HG02678 (cell line): ENCODE data around the gene SS18.

Source experiments
- ATAC-seq: cut with Tn5 transposase; IDR thresholded peaks from one replicate; pipeline ENCODE4 v1.9.1; 2021; ENCODE audit warnings: mild to moderate bottlenecking, moderate library complexity; ENCODE audit not compliant: unreplicated experiment

SS18 gene

GRCh38 chr18:26003817-26004216 is 86.6 kb downstream of the SS18 start:
- no peak for ATAC-seq

- ATAC-seq, result no peak
Measured at GRCh38 chr18:26003356-26003755, 87.1 kb downstream of the SS18 start.

DNA sequence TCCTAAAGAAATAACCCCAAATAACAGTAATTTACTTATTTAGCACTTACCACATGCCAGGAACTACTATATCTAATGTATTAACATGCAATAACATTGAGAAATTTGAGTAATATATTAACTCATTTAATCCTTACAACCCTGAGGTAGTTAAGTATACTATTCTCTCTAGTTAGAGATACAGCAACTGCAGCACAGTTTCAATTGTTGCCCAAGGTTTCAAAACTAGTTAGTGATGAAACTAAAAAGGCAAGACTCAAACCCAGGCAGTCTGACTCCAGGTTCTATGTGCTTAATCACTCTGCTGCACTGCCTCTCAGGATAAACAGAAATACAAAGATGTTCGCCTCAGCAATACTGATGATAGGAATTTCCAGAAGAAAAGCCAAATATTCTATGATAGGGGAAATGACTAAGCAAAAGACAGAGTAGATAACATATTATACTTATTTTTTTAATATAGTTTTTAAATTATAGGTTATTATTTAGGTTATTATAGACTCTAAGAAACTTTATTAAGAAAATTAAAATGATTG is 88.0 kb downstream of the SS18 start:
- ATAC-seq, result peak; percentile 42

- no peak for ATAC-seq
Measured at GRCh38 chr18:25998461-25998860, 92.0 kb downstream of the SS18 start.

DNA sequence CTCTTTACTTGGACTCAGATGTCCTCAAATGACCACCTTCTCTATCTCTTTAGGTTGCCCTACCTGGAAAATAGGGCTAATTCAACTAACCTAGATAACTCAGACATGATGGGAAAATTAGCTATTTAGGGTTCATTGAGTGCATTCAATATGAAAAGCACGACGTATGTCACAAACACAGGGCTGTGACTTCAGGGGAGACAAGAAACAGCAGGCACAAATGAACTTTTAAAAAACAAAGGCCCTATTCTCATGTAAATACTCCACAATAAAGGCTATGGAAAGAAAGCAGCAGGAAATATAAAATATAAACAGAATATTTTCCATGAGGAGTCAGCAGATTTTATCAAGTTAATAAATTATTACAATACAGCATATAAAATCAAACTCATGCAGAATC is 97.8 kb downstream of the SS18 start:
- no peak for ATAC-seq

DNA sequence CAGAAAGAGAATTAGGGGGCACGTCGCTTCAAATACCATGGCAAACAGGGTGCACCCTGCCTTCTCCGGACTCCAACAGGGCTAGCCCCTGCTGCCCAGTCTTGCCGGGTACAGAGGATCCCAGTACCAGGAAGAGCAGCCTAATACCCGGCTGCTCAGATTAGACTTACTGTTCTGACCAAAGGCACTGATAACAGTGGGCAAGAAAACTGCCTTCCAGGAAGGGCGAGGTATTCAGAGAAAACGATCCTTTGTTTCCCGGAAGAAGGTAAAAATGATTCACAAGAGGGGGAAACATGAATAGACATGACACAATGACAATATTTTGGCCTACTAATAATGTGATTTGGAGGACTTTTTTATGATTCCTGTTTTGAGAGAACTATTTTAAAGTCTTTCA is 99.9 kb downstream of the SS18 start:
- ATAC-seq, result no peak

GRCh38 chr18:25985707-25986394 is 104.6 kb downstream of the SS18 start:
- ATAC-seq, result no peak

GRCh38 chr18:25983730-25984129 is 106.7 kb downstream of the SS18 start:
- ATAC-seq, result no peak

DNA sequence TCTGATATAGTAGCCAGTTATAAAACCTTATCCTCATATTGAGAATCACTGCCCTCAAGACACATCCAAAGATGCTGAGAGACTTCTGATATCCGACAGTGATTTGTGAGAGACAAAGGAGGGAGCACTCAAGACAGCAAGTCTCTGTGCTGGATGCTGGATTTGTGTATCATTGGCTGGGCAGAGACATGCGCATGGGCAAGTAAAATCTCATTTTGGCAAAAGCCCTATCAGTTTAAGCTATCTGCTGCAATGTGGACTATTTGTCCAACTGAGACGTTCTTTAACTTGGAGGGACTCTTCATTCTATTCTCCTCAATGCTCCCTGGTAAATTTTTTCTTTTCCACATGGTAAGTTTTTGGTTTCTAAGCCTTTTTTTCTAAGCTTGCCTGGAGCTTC is 107.5 kb downstream of the SS18 start:
- ATAC-seq, result no peak

DNA sequence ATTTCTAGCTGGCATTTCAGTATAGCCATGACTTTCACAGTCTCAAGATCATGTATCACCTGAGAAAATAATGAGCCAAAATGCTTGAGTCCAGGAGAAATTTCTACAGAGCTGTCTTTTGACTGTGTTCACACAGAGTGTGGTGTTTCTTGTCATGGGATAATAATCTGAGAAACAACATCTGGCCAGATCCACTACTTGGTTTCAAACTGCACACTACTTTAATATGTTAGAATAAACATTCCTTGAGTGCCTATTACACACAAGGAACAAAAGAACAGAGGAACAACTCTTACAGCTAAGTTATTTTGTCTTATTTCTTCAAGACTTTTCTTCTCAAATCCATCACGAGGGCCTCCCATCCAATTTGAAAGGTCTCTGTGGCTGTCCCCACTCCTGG is 108.3 kb downstream of the SS18 start:
- ATAC-seq, result no peak

DNA sequence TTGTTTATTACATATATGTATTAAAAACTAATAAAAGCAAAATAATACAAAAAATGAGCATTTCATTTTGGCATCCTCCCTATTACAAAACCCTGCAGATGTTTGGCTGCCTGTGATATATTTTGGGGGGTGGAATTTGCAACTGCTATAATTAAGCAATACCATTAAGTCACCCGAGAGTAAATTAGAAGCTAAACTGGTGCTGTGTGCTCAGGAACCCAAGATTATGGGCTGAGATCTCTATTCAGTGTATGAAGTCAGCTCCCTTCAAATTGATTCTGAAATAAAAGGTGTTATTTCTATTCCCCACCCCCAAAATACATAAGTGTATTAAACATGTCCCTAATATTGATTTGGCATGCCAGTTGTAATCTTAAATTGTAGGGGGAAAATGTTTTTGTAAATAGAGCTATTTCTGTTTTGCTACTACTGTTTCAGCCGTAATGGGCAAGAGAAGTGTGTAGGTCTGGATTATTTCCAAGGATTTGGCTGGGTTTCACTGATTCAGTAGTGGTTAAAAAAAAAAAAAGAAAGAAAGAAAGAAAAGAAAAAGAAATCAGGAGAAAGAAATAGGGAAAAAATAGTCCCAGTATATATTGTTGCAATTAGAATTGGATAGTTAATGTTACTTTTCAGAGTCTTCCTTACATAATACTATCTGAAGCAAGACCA is 110.9 kb downstream of the SS18 start:
- no peak for ATAC-seq

GRCh38 chr18:25976554-25976953 is 113.9 kb downstream of the SS18 start:
- ATAC-seq, result no peak

- no peak for ATAC-seq
Measured at GRCh38 chr18:25974630-25975077, 115.8 kb downstream of the SS18 start.
